IMR-90 (cell line): ENCODE measurements around the gene TTC7B. TPM values are rescaled to one million over a fixed set of nuclear protein-coding genes. Genes with fewer than 3 reads are reported as not detected.

ENCODE experiments used
- ATAC-seq: fragments of 200-7000 bp; cut with Tn5 transposase; 2 replicates; pipeline ENCODE4 v1.9.1; 2020; ENCODE audit warnings: low read depth, mild to moderate bottlenecking, moderate library complexity
- BruUV-seq: library from RNA; stranded (reverse); fragments of 400-500 nt; replicated peaks from 2 replicates; lab custom pipeline; 2021; lab: Mats Ljungman, UMichigan
- CTCF ChIA-PET: fragments of 300-600 bp; formaldehyde crosslinking; extraction: SDS; loops from one replicate; lab custom pipeline; 2021; ENCODE audit warnings: antibody characterized with exemption; lab: Yijun Ruan, JAX
- POLR2A ChIA-PET: fragments of 300-600 bp; sonication (Branson Sonifier 250); formaldehyde crosslinking; loops from one replicate; lab custom pipeline; 2022; ENCODE audit warnings: antibody characterized with exemption; ENCODE audit not compliant: unreplicated experiment; lab: Charles Lee
- DNase-seq: peaks from one replicate; pipeline ENCODE4 v3.0.0; 2013
- H2AFZ ChIP-seq: replicated peaks from 2 replicates; pipeline ENCODE3; 2013; ENCODE audit warnings: low read length, mild to moderate bottlenecking; ENCODE audit not compliant: poor library complexity
- H2AK5ac ChIP-seq: 2 replicates; pipeline ENCODE4 v1.6.1; 2013; ENCODE audit warnings: low read depth, low read length, inconsistent platforms
- H2AK9ac ChIP-seq: replicated peaks from 2 replicates; pipeline ENCODE3; 2013; ENCODE audit warnings: mild to moderate bottlenecking, low read depth, low read length, moderate library complexity; ENCODE audit not compliant: poor library complexity
- H2BK120ac ChIP-seq: 2 replicates; pipeline ENCODE4 v1.6.1; 2013; ENCODE audit warnings: low read depth, low read length, inconsistent platforms
- H2BK15ac ChIP-seq: 3 replicates; pipeline ENCODE4 v1.6.1; 2013; ENCODE audit warnings: low read depth, low read length, inconsistent platforms
- H2BK20ac ChIP-seq: 2 replicates; pipeline ENCODE4 v1.6.1; 2013; ENCODE audit warnings: low read depth, mild to moderate bottlenecking, inconsistent platforms, low read length, moderate library complexity
- H2BK5ac ChIP-seq: 2 replicates; pipeline ENCODE4 v1.6.1; 2013; ENCODE audit warnings: mild to moderate bottlenecking, low read depth, low read length, inconsistent platforms; ENCODE audit not compliant: poor library complexity, severe bottlenecking
- H3K14ac ChIP-seq: replicated peaks from 2 replicates; pipeline ENCODE4 v1.6.1; 2013; ENCODE audit warnings: low read depth, low read length, inconsistent platforms
- H3K18ac ChIP-seq: 2 replicates; pipeline ENCODE4 v1.6.1; 2013; ENCODE audit warnings: low read depth, low read length, control low read depth
- H3K23ac ChIP-seq: 2 replicates; pipeline ENCODE4 v1.6.1; 2013; ENCODE audit warnings: low read depth, low read length, inconsistent platforms
- H3K27ac ChIP-seq: 2 replicates; pipeline ENCODE4 v1.5.1; 2013; ENCODE audit warnings: mild to moderate bottlenecking, control low read depth, low read length; ENCODE audit not compliant: insufficient read depth
- H3K27me3 ChIP-seq: 2 replicates; pipeline ENCODE4 v1.6.1; 2013; ENCODE audit warnings: low read length; ENCODE audit not compliant: control insufficient read depth, insufficient read depth
- H3K36me3 ChIP-seq: 2 replicates; pipeline ENCODE4 v1.6.1; 2013; ENCODE audit warnings: low read length, mixed read lengths; ENCODE audit not compliant: control insufficient read depth, insufficient read depth
- H3K4ac ChIP-seq: 2 replicates; pipeline ENCODE4 v1.6.1; 2013; ENCODE audit warnings: low read depth, low read length, inconsistent platforms
- H3K4me1 ChIP-seq: 2 replicates; pipeline ENCODE4 v1.6.1; 2013; ENCODE audit warnings: low read length, mixed read lengths; ENCODE audit not compliant: control insufficient read depth, insufficient read depth
- H3K4me2 ChIP-seq: 2 replicates; pipeline ENCODE4 v1.6.1; 2013; ENCODE audit warnings: low read depth, mild to moderate bottlenecking, control low read depth, low read length, moderate library complexity
- H3K4me3 ChIP-seq: 2 replicates; pipeline ENCODE4 v1.5.1; 2013; ENCODE audit warnings: low read depth, mild to moderate bottlenecking, control low read depth, low read length, moderate library complexity; ENCODE audit not compliant: insufficient read depth
- H3K56ac ChIP-seq: 2 replicates; pipeline ENCODE4 v1.6.1; 2013; ENCODE audit warnings: low read length, inconsistent platforms; ENCODE audit not compliant: insufficient read depth; ENCODE audit errors: extremely low read depth
- H3K79me1 ChIP-seq, 2 experiments: 2 replicates each; pipeline ENCODE4 v1.6.1; 2013; ENCODE audit warnings: low read length in 2 of 2, inconsistent platforms in 1 of 2, low read depth in 1 of 2
- H3K9ac ChIP-seq: 2 replicates; pipeline ENCODE4 v1.6.1; 2013; ENCODE audit warnings: low read depth, low read length, control low read depth
- H3K9me1 ChIP-seq: 2 replicates; pipeline ENCODE4 v1.6.1; 2013; ENCODE audit warnings: low read length, inconsistent platforms; ENCODE audit not compliant: insufficient read depth
- H3K9me3 ChIP-seq: 2 replicates; pipeline ENCODE4 v1.6.1; 2013; ENCODE audit warnings: low read length; ENCODE audit not compliant: control insufficient read depth, insufficient read depth
- H4K20me1 ChIP-seq: 2 replicates; pipeline ENCODE4 v1.6.1; 2013; ENCODE audit warnings: low read length, inconsistent platforms; ENCODE audit not compliant: insufficient read depth
- H4K5ac ChIP-seq: 2 replicates; pipeline ENCODE4 v1.6.1; 2013; ENCODE audit warnings: mild to moderate bottlenecking, low read depth, low read length, control low read depth
- H4K8ac ChIP-seq, 2 experiments: 2 replicates each; pipeline ENCODE4 v1.6.1; 2013; ENCODE audit warnings: low read depth in 2 of 2, low read length in 2 of 2, control low read depth in 1 of 2, inconsistent platforms in 1 of 2
- H4K91ac ChIP-seq: 2 replicates; pipeline ENCODE4 v1.6.1; 2013; ENCODE audit warnings: low read depth, low read length, inconsistent platforms; ENCODE audit not compliant: insufficient read depth
- CHD1 ChIP-seq: IDR thresholded peaks from 2 replicates; pipeline ENCODE4 v1.6.1; 2012; ENCODE audit warnings: low read depth, low read length, improper control_type of control experiment
- POLR2A ChIP-seq: IDR thresholded peaks from 2 replicates; pipeline ENCODE4 v1.6.1; 2012; ENCODE audit warnings: mild to moderate bottlenecking, low read depth, low read length
- RCOR1 ChIP-seq: IDR thresholded peaks from 2 replicates; pipeline ENCODE4 v1.6.1; 2012; ENCODE audit warnings: mild to moderate bottlenecking, low read length, improper control_type of control experiment; ENCODE audit not compliant: insufficient replicate concordance
- RFX5 ChIP-seq: IDR thresholded peaks from 2 replicates; pipeline ENCODE4 v1.8.0; 2012; ENCODE audit warnings: low read depth, mild to moderate bottlenecking, low read length, moderate library complexity
- SMC3 ChIP-seq: fragments of 150-350 bp; IDR thresholded peaks from 2 replicates; pipeline ENCODE4 v1.6.1; 2016; ENCODE audit warnings: low read depth, mild to moderate bottlenecking, antibody characterized with exemption, low read length, moderate library complexity
- WGBS, 2 experiments: methylation state at CpG; one replicate each; pipeline versions ENCODE4 v1.1.5 to v1.1.7; 2013; ENCODE audit warnings: missing lambda C conversion rate in 2 of 2; ENCODE audit not compliant: insufficient read length in 1 of 2; ENCODE audit errors: extremely low coverage in 2 of 2; 5-methylcytosine and 5-hydroxymethylcytosine counted together
- dilution Hi-C: fragments of 300-500 bp; cut with HindIII; formaldehyde crosslinking; loops from one replicate; pipeline ENCODE4 v1.14.3; 2018; ENCODE audit warnings: low sequenced_read_pairs; ENCODE audit not compliant: unreplicated experiment
- in situ Hi-C: fragments of 300-500 bp; cut with MboI; formaldehyde crosslinking; loops from 3 replicates; pipeline ENCODE4 v1.14.3; 2019; ENCODE audit warnings: low sequenced_read_pairs, inconsistent platforms, mixed read lengths
- intact Hi-C: fragments of 100-400 bp; cut with micrococcal nuclease; formaldehyde crosslinking; loops from 2 replicates; pipeline ENCODE4 v1.10.0; 2022
- polyA plus RNA-seq, 3 experiments: library from polyadenylated mRNA; depleted of rRNA; stranded (reverse); fragments of >200 nt; gene quantifications; 2 replicates each; pipeline ENCODE4 v1.2.3, GENCODE V29; 2012; ENCODE audit warnings: low replicate concordance in 1 of 3
- total RNA-seq: library from RNA; depleted of rRNA; stranded (reverse); fragments of >200 nt; gene quantifications from 2 replicates; pipeline ENCODE4 v1.2.3, GENCODE V29; 2012

The TTC7B gene
- total and polyA plus RNA-seq, 2 of the 4 experiments (the other 2 are of a cell fraction), result 18.1 to 35.3 TPM

- no peaks in the 10 kb centered on the region for H4K20me1 ChIP-seq
- intact Hi-C loops, result no loop called here
- in situ Hi-C loops, result no loop called here
- H2BK5ac ChIP-seq, result no peak overlapping the region
- ATAC-seq, result no peak
- H4K91ac ChIP-seq, result no peak overlapping the region
- H3K56ac ChIP-seq, result no peak overlapping the region
- no peaks in the 10 kb centered on the region for H3K9me3 ChIP-seq
- 0 out of 2 replicates have a peak, but pooled peaks cover 4% of the 10 kb centered on the region for H3K9me1 ChIP-seq
- H3K27me3 ChIP-seq, result no peaks in the 10 kb centered on the region
- H3K18ac ChIP-seq, result no peak overlapping the region
- no peak for DNase-seq
- H3K4me2 ChIP-seq, result no peak overlapping the region
- no peak overlapping the region for H2BK120ac ChIP-seq
- no peak overlapping the region for H3K23ac ChIP-seq
- POLR2A ChIA-PET, result no interaction called here
- peaks cover 4% of the 10 kb centered on the region; the same call in 1 of the 2 replicates for H3K36me3 ChIP-seq
- no TSS peak for BruUV-seq
- no peaks in the 10 kb centered on the region for H3K79me1 ChIP-seq
- CTCF ChIA-PET, result no interaction called here
- H2BK15ac ChIP-seq, result no peak overlapping the region
- H2AK9ac ChIP-seq, result no peak overlapping the region
- H3K27ac ChIP-seq, result no peak overlapping the region
- H4K5ac ChIP-seq, result no peak overlapping the region
- no peak overlapping the region for H3K4me3 ChIP-seq
- 77% methylated on average over 1 of the region's 7 CpGs; no CpG with 5 or more reads in 1 of the 2 experiments for WGBS, 2 experiments
- H3K9ac ChIP-seq, result no peak overlapping the region
- no peak overlapping the region for H2AK5ac ChIP-seq
- no peak overlapping the region for H2BK20ac ChIP-seq
- dilution Hi-C loops, result no loop called here
- TF ChIP-seq RFX5, result no peak
- no peak for TF ChIP-seq RCOR1
- TF ChIP-seq SMC3, result no peak
- TF ChIP-seq CHD1, result no peak
- TF ChIP-seq POLR2A, result no peak
- no peak overlapping the region for H3K14ac ChIP-seq
- H4K8ac ChIP-seq, result no peak overlapping the region
- no peak overlapping the region for H2AFZ ChIP-seq
- no peaks in the 10 kb centered on the region for H3K4me1 ChIP-seq
- no peak overlapping the region for H3K4ac ChIP-seq
These were observed 248.2 kb downstream of the TTC7B start for GRCh38 chr14:90567991-90568390.
